Fibroblast of peridontal ligament (primary cell): Measurements from ENCODE around the gene PRAMEF5.
"Not testable (repeated sequence)": the region's sequence is repeated elsewhere in the genome, so short reads cannot be mapped to it uniquely, and the experiment has no call there.

Source experiments
- DNase-seq: peaks from one replicate; pipeline ENCODE4 v3.0.0-alpha.2; 2010; ENCODE audit errors: extremely low read depth

Gene PRAMEF5

DNA sequence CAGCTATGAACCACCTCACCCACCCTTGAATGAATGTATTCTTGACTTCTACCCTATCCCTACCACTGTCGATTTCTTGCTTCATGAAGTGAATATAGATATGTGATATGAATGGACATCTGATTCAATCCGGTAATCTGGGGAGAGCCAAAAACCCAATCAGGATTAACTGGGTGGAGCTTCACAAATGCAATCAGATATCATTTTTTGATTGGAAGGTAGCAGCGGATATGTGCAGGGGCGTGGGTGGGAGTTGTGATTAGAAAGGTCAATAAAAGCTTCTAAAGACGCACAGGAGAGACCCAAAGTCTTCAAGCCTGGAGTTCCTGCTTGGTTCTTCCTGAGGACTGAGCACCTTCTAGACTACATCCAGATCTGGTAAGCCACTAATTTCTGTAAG lies at the start of gene PRAMEF5:
Gene PRAMEF5, plus strand, starts transcription at position 301 of the 400 bp plus-strand sequence. CDS start 5,071 bp downstream, outside the sequence.
- DNase-seq = not testable (repeated sequence)

DNA sequence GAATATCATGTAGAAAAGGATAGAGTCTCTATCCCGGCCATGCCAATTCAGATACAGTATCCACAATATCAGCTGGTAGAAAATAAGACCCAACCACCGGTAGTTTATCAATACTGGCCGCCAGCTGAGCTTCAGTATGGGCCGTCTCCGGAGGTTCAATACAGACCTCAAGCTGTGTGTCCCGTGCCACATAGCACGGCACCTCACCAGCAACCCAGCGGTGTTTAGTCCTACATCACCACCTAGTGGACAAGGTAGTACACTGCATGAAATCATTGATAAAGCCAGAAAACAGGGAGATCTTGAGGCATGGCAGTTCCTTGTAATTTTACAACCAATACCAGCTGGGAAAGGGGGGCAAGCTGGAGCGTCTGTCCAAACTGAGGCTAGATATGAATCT lies 45.3 kb upstream of the PRAMEF5 start:
- not testable (repeated sequence) for DNase-seq

- not testable (repeated sequence) for DNase-seq
These were observed 37.4 kb upstream of the PRAMEF5 start for GRCh38 chr1:13216619-13217018.

GRCh38 chr1:13219203-13219602 lies 34.8 kb upstream of the PRAMEF5 start:
- not testable (repeated sequence) for DNase-seq

DNA sequence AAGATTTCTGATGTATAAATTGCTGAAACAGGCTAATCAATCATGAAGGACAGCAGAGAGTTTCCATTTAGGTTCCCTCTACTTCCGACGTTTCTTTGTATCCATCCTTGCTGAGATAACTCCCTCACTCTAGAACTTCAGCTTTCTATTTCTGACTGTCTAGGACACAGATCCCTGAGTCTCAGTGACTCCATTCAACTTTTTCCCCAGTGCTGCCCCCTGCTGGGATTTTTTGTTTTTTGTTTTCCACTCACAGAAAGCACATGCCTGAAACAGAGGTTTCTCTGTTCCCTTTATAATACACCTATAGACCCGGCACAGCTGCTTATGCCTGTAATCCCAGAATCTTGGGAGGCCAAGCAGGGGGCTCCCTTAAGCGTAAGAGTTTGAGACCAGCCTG lies 31.2 kb upstream of the PRAMEF5 start:
- not testable (repeated sequence) for DNase-seq

GRCh38 chr1:13224480-13225060 lies 29.4 kb upstream of the PRAMEF5 start:
- no peak for DNase-seq

DNA sequence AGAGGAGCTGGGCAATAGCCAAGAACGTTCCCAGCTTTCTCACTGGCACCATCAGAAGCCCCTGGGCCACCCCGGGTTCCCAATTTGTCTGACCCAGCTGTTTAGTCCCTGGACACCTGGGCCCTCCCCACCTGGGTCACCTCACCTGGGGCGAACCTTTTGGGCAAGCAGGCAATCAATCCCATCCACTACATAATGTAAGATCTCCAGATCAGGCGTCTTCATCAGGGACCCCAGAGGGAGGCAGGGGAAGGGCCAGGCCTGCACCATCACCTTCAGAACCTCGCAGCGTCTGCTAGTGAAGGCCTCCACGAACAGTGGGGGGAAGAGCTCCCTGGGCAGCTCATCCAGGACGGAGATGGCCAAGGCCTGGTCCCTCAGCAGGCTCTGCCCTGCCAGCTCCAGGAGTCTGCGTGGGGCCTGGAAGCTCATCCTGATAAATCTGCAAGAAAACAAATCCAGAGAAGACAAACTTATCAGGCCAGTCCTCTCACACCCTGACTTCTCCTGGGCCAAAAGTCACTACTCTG lies 28.3 kb upstream of the PRAMEF5 start, which contains the start of gene PRAMEF18:
Gene PRAMEF18, minus strand, starts transcription at position 480 of the 530 bp plus-strand sequence. Its CDS starts 48 bp downstream, at position 432.
- DNase-seq = not testable (repeated sequence)

GRCh38 chr1:13227271-13228055 lies 26.5 kb upstream of the PRAMEF5 start:
- DNase-seq = not testable (repeated sequence)

DNA sequence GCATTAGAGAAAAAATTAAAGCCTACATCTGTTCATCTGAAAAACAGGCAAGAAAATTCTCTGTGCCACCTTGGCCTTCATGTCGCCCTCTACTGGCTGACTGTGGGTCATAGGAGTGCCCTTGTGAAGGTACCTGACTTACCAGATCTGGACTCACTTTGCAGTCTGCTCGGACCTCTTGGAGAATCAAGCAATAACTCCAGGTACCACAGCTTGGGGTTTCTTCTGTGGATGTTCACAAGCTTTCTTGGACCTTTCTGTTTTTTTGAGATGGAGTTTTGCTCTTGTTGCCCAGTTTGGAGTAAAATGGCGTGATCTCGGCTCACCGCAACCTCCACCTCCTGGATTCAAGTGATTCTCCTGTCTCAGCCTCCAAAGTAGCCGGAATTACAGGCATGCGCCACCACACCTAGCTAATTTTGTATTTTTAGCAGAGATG lies 25.6 kb upstream of the PRAMEF5 start:
- DNase-seq = no peak

DNA sequence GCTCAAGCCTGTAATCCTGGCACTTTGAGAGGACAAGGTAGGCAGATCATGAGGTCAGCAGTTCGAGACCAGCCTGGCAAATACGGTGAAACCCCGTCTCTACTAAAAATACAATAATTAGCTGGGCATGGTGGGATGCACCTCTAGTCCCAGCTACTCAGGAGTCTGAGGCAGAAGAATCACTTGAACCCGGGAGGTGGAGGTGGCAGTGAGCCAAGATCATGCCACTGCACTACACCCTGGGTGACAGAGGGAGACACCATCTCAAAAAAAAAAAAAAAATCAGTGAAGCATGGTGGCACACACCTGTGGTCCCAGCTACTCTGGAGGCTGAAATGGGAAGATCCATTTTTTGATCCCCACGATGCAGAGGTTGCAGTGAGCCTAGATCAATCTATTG lies 23.9 kb upstream of the PRAMEF5 start:
- not testable (repeated sequence) for DNase-seq

DNA sequence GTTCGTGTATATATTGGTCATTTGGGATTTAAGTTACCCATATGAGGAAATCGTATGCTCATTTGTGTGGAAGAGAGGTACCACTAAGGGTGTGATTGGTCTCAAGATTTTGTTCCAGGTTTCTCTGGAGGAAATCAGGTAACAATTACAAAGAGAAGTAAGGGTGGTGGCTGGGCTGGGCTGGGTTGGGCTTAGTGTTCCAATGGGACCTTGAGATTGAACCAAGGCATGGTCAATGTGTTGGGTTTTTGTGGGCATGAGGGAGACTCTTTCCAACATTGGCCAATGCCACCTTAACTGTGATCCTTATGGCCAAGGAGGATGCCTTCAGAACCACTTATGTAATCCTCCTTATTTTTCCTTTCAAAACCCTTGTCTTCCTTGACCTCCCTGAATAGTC lies 23.4 kb upstream of the PRAMEF5 start:
- DNase-seq = not testable (repeated sequence)

GRCh38 chr1:13231061-13231750 lies 22.8 kb upstream of the PRAMEF5 start:
- DNase-seq = not testable (repeated sequence)

DNA sequence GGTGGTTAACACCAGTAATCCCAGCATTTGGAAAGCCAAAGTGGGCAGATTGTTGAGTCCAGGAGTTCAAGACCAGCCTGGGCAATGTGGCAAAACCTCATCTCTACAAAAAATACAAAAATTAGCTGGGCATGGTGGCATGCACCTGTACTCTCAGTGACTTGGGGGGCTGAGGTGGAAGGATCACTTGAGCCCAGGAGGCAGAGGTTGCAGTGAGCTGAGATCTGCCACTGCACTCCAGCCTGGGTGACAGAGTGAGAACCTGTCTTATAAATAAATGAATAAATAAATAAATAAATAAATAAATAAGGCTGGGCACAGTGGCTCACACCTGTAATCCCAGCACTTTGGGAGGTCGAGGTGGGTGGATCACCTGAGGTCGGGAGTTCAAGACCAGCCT lies 21.9 kb upstream of the PRAMEF5 start:
- DNase-seq = not testable (repeated sequence)

- not testable (repeated sequence) for DNase-seq
These were observed 19.9 kb upstream of the PRAMEF5 start for GRCh38 chr1:13234057-13234456.

- DNase-seq = not testable (repeated sequence)
These were observed 16.4 kb upstream of the PRAMEF5 start for GRCh38 chr1:13237572-13237971.

- DNase-seq = not testable (repeated sequence)
These were observed 14.4 kb upstream of the PRAMEF5 start for GRCh38 chr1:13239633-13240032.

DNA sequence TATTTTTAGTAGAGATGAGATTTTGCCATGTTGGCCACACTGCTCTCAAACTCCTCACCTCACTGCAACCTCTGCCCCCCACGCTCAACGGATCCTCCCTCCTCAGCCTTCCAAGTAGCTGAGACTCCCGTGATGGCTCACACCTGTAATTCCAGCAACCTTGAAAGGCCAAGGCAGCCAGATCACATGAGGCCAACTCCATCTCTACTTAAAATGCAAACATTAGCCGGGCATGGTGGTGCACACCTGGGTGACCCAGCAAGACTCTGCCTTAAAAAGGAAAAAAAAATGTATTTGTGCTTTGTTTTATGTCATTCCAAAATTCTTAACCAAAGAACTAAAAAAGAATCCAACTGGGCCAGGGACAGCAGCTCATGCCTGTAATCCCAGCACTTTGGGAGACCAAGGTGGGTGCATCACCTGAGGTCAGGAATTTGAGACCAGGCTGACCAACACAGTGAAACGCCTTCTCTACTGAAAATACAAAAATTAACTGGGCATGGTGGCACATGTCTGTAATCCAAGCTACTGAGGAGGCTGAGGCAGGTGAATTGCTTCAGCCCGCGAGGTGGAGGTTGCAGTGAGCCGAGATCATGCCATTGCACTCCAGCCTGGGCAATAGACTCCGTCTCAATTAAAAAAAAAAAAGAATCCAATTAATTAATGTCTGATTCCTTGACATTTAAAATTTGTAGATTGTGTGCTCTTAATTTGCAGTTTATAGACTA lies 10.3 kb upstream of the PRAMEF5 start:
- not testable (repeated sequence) for DNase-seq

GRCh38 chr1:13245841-13246553 lies 8.0 kb upstream of the PRAMEF5 start:
- DNase-seq = not testable (repeated sequence)

- DNase-seq = not testable (repeated sequence)
These were observed 7.5 kb upstream of the PRAMEF5 start for GRCh38 chr1:13246554-13246871.

DNA sequence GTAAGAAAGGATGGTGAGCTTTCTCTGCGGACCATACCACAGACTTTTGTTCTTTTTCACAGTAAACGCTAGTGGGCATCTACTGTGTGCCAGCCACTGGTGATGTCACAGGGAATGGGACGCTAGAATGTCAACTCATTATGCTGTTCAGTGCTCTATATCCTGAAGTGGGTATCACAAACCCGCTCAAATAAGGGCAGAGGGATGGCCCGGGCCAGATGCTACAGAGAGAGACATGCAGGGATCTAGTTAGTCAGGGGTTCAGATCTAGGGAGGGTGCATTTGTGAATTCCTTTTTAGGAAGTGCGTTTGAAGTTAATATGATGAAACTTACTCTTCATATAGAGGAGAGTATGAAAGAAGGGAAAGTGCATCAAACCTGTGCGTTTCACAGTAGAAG lies 6.9 kb upstream of the PRAMEF5 start:
- DNase-seq = not testable (repeated sequence)

DNA sequence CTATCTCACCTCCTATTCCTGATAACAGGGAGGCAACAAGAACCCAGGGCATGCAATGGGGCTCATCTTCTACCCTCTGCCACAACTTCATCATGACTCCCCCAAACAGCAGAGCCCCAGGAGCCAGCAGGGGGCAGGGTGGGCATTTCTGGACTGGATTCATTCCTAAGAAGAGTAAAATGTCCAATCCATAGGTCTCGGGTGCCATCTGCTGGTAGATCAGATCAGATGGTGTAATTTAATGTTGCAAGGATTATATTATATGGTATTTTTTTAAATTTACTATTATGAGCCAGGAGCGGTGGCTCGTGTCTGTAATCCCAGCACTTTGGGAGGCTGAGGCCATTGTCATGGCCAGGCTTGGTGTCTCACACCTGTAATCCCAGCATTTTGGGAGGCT lies 11.1 kb downstream of the PRAMEF5 start:
- not testable (repeated sequence) for DNase-seq
